Fibroblast of lung (primary cell): ENCODE results near the gene GFOD2.

ENCODE experiments used
- CTCF ChIP-seq, 2 donors: IDR thresholded peaks in 1 of 2; conservative IDR thresholded peaks in 1 of 2; 1 replicate in 1 of 2; 2 replicates in 1 of 2; pipeline ENCODE4 v1.5.1; 2011 to 2012; ENCODE audit warnings: low read length in 2 of 2, control low read depth in 1 of 2, inconsistent platforms in 1 of 2, low read depth in 1 of 2, mild to moderate bottlenecking in 1 of 2
- EZH2 ChIP-seq: IDR thresholded peaks from 2 replicates; pipeline ENCODE4 v1.5.1; 2012; ENCODE audit warnings: low read length, control low read depth, mild to moderate bottlenecking; ENCODE audit errors: missing control alignments

GRCh38 chr16:67726106-67727034, 7.3 kb upstream of the GFOD2 start:
- no peak for TF ChIP-seq CTCF (conservative IDR thresholded peaks at IDR 0.05 in 1 of 2, IDR thresholded peaks at IDR 0.05 in 1 of 2; ENCODE audit: low read depth in 1 of 2, low read length in 2 of 2)
- TF ChIP-seq EZH2: no peak
